KMS-11 (cell line): ENCODE measurements around the gene TEX35.

Source experiments
- H2AFZ ChIP-seq: fragments of 200-600 bp; sonication (generic); 2 replicates; pipeline ENCODE4 v1.6.1; 2016; ENCODE audit warnings: antibody characterized with exemption, mixed run types, low read depth
- H3K27ac ChIP-seq: fragments of 200-600 bp; sonication (generic); 2 replicates; pipeline ENCODE4 v1.6.1; 2016; ENCODE audit warnings: mild to moderate bottlenecking, mixed run types
- H3K27me3 ChIP-seq: fragments of 200-600 bp; sonication (generic); 2 replicates; pipeline ENCODE4 v1.6.1; 2017; ENCODE audit warnings: mild to moderate bottlenecking, low read depth, mixed run types, moderate library complexity; ENCODE audit not compliant: insufficient read depth
- H3K36me3 ChIP-seq: fragments of 200-600 bp; sonication (generic); 2 replicates; pipeline ENCODE4 v1.6.1; 2017; ENCODE audit warnings: mild to moderate bottlenecking, mixed run types; ENCODE audit not compliant: insufficient read depth
- H3K4me1 ChIP-seq: fragments of 200-600 bp; sonication (generic); 2 replicates; pipeline ENCODE4 v1.6.1; 2016; ENCODE audit warnings: mild to moderate bottlenecking, low read depth, mixed run types; ENCODE audit not compliant: poor library complexity, severe bottlenecking
- H3K4me2 ChIP-seq: fragments of 200-600 bp; sonication (generic); 2 replicates; pipeline ENCODE4 v1.7.0; 2016; ENCODE audit warnings: mild to moderate bottlenecking, mixed run types
- H3K4me3 ChIP-seq: fragments of 200-600 bp; sonication (generic); IDR thresholded peaks from 2 replicates; pipeline ENCODE4 v1.6.1; 2017; ENCODE audit warnings: low read depth, low read length, mixed read lengths; ENCODE audit not compliant: insufficient read depth
- H3K79me2 ChIP-seq: fragments of 200-600 bp; sonication (generic); 2 replicates; pipeline ENCODE4 v1.6.1; 2016; ENCODE audit warnings: low read depth, mixed run types; ENCODE audit not compliant: insufficient read depth
- H3K9ac ChIP-seq: fragments of 200-600 bp; sonication (generic); 2 replicates; pipeline ENCODE4 v1.6.1; 2016; ENCODE audit warnings: mild to moderate bottlenecking, mixed run types
- H4K20me1 ChIP-seq: fragments of 200-600 bp; sonication (generic); 2 replicates; pipeline ENCODE4 v1.6.1; 2016; ENCODE audit warnings: mild to moderate bottlenecking, mixed run types; ENCODE audit not compliant: insufficient read depth
- TF ChIP-seq, protein P1 (sequence below): fragments of 200-600 bp; sonication (generic); conservative IDR thresholded peaks from 2 replicates; pipeline ENCODE4 v1.6.1; 2017; ENCODE audit warnings: low read depth, mild to moderate bottlenecking, antibody characterized with exemption, low read length, moderate library complexity, mixed read lengths

TEX35 gene

DNA sequence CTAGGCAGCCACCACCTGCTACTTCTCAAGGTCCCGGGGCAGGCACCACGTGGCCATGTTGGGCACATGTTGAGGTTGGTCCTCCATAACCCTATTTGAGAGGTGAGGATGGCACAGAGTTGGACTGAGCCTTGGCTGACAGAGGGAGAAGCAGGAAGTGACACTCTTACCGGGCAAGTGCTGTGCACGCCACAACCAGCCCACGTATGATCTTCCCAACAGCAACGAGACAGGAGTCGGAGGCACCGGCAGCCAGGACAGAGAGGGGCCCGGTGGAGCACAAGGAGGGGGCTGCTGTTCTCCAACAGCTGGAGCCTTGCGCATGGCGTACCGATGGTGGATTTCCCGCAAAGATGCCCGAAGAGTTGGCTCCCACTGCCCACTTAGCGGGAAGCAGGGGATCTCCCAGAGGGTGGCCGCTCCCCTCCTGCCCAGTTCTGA is 19.6 kb upstream of the TEX35 start:
- Histone ChIP-seq H2AFZ (no peak overlapping the region), H3K4me1 (no peaks in the 10 kb centered on the region), H3K27ac (no peak overlapping the region), H3K9ac (no peak overlapping the region), H3K4me3 (no peak overlapping the region), H3K27me3 (no peaks in the 10 kb centered on the region), H4K20me1 (no peaks in the 10 kb centered on the region), H3K36me3 (no peaks in the 10 kb centered on the region), H3K4me2 (no peak overlapping the region), H3K79me2 (no peaks in the 10 kb centered on the region)
- TF ChIP-seq, protein P1, sequence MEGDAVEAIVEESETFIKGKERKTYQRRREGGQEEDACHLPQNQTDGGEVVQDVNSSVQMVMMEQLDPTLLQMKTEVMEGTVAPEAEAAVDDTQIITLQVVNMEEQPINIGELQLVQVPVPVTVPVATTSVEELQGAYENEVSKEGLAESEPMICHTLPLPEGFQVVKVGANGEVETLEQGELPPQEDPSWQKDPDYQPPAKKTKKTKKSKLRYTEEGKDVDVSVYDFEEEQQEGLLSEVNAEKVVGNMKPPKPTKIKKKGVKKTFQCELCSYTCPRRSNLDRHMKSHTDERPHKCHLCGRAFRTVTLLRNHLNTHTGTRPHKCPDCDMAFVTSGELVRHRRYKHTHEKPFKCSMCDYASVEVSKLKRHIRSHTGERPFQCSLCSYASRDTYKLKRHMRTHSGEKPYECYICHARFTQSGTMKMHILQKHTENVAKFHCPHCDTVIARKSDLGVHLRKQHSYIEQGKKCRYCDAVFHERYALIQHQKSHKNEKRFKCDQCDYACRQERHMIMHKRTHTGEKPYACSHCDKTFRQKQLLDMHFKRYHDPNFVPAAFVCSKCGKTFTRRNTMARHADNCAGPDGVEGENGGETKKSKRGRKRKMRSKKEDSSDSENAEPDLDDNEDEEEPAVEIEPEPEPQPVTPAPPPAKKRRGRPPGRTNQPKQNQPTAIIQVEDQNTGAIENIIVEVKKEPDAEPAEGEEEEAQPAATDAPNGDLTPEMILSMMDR = no peak

DNA sequence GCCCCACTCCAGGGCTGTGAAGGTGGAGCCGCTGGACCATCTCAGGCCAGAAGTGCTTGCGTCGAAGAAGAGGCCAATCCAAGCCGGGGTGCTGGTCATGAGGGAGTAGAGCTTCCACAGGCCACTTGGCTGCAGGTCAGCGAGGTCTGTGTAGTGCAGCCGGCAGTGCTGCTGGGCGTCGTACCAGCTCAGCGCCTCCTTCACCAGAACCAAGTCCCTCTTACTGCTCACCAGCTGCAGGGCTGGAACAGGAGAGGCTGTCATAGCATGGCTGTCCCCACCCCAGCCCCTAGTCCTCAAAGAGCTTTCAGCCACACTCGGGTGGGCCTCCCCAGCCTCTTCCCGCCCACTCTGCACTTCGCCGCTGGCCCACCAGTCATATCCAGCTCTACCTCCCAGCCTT is 18.3 kb upstream of the TEX35 start:
- TF ChIP-seq, protein P1 = no peak
- no peaks in the 10 kb centered on the region for H3K27me3 ChIP-seq
- no peak overlapping the region for H2AFZ ChIP-seq

DNA sequence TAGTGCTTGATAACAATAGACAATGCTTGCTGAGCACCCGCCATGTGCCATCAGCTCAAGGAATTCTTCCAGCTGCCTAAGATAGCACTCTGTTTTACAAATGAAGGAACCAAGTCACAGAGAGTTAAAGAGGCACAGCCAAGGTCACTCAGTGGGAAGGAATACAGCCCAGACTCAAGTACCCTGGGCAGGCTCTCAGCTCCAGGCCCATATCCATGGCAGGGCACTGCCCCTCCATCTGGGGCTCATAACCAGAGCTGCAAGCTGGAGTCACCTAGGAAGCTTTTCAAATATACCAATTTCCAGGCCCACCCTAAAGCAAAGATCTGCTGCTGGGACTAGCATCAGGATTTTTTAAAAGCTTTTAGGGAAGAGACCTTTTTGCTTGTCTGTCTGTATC is 17.8 kb upstream of the TEX35 start:
- Histone ChIP-seq H2AFZ (no peak overlapping the region), H3K4me2 (no peak overlapping the region), H3K27me3 (no peaks in the 10 kb centered on the region), H3K79me2 (no peaks in the 10 kb centered on the region), H3K9ac (no peak overlapping the region), H3K4me3 (no peak overlapping the region), H3K4me1 (no peaks in the 10 kb centered on the region), H3K36me3 (no peaks in the 10 kb centered on the region), H3K27ac (no peak overlapping the region), H4K20me1 (no peaks in the 10 kb centered on the region)
- TF ChIP-seq, protein P1 = no peak

More for the DNA sequence above, 18.3 kb upstream of the TEX35 start:
- Histone ChIP-seq H4K20me1 (no peaks in the 10 kb centered on the region), H3K79me2 (no peaks in the 10 kb centered on the region), H3K4me3 (no peak overlapping the region), H3K4me2 (no peak overlapping the region), H3K27ac (no peak overlapping the region), H3K9ac (no peak overlapping the region), H3K4me1 (no peaks in the 10 kb centered on the region), H3K36me3 (no peaks in the 10 kb centered on the region)

DNA sequence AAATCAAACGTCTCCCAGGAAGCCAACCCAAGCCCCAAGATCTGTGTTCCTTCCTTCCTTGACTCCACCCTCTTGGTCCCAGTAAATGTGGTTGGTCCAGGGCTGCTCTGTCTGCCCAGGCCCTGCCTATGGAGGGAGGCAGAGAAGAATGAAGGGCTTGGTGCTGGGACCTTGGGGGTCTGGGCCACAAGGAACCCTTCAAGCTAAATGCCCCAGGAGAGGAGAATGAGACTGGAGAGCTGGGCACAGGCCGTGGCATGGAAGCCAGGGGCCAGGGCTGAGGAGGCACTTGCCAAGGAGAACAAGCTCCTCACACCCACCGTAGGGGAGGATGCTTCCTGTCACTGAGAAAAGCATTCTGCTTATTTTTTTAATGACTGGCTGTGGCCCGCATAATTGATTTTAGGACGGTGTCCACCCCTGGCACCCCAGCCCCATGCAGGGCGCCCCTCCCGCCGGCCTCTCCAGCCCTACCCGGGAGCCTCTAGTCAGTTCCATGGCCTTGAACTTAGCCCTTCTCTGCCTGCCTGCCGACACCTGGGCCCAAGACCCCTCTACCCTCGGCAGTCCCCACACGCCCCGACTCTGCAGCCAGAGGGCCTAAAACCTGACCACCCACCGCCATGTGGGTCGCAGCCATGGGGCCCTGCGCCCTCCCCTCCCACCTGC is 17.0 kb upstream of the TEX35 start:
- Histone ChIP-seq H2AFZ (no peak overlapping the region), H3K4me2 (no peak overlapping the region), H3K4me1 (no peaks in the 10 kb centered on the region), H3K9ac (no peak overlapping the region), H3K36me3 (no peaks in the 10 kb centered on the region), H3K27me3 (no peaks in the 10 kb centered on the region), H3K27ac (no peak overlapping the region), H3K79me2 (no peaks in the 10 kb centered on the region), H3K4me3 (no peak overlapping the region), H4K20me1 (no peaks in the 10 kb centered on the region)
- TF ChIP-seq, protein P1 = no peak
